Subcutaneous adipose tissue (tissue), 4 donors: ENCODE measurements around the gene LMNB1. TPM values are rescaled to one million over a fixed set of nuclear protein-coding genes. Genes with fewer than 3 reads are reported as not detected.

Source experiments
- CTCF ChIP-seq: fragments of 450-650 bp; IDR thresholded peaks from one replicate; pipeline ENCODE4 v1.5.1; 2016; ENCODE audit warnings: low read depth, mild to moderate bottlenecking, control low read depth, antibody characterized with exemption, moderate library complexity
- total RNA-seq, 4 donors: library from RNA; depleted of rRNA; stranded (reverse); fragments of >200 nt; gene quantifications; one replicate each; pipeline ENCODE4 v1.1.0, GENCODE V29; 2016

LMNB1 gene
- total RNA-seq, 4 donors from 2014 or later, result 4.1 to 14.4 (median 9.5) TPM

- TF ChIP-seq CTCF, result no peak
Observed at GRCh38 chr5:126864042-126864688, 87.2 kb downstream of the LMNB1 start.

GRCh38 chr5:126865299-126865698 is 88.4 kb downstream of the LMNB1 start:
- TF ChIP-seq CTCF, result no peak

GRCh38 chr5:126866851-126867636 is 90.1 kb downstream of the LMNB1 start:
- no peak for TF ChIP-seq CTCF

GRCh38 chr5:126868338-126869004 is 91.5 kb downstream of the LMNB1 start:
- no peak for TF ChIP-seq CTCF

- TF ChIP-seq CTCF, result no peak
Observed at GRCh38 chr5:126869005-126869451, 92.1 kb downstream of the LMNB1 start.

- no peak for TF ChIP-seq CTCF
Observed at GRCh38 chr5:126871441-126871840, 94.5 kb downstream of the LMNB1 start.
